Suprapubic skin (tissue), 4 donors: Measurements from ENCODE around the gene EIF2A. TPM values are rescaled to one million over a fixed set of nuclear protein-coding genes. Genes with fewer than 3 reads are reported as not detected.
A peak's percentile ranks its signal among the peaks of the same experiment; 100 is the strongest.

Source experiments
- DNase-seq, 2 donors: peaks; one replicate each; pipeline ENCODE4 v3.0.0-alpha.2; 2019; ENCODE audit warnings: low spot score in 2 of 2
- H3K27ac ChIP-seq: fragments of 200-600 bp; sonication (generic); one replicate; pipeline ENCODE4 v1.5.1; 2019
- H3K27me3 ChIP-seq: fragments of 200-600 bp; sonication (generic); one replicate; pipeline ENCODE4 v1.5.1; 2019
- H3K36me3 ChIP-seq: fragments of 200-600 bp; sonication (generic); one replicate; pipeline ENCODE4 v1.5.1; 2019
- H3K4me1 ChIP-seq: fragments of 200-600 bp; sonication (generic); one replicate; pipeline ENCODE4 v1.5.1; 2019
- H3K4me3 ChIP-seq: fragments of 200-600 bp; sonication (generic); one replicate; pipeline ENCODE4 v1.5.1; 2019; ENCODE audit warnings: mild to moderate bottlenecking
- H3K9me3 ChIP-seq: fragments of 200-600 bp; sonication (generic); one replicate; pipeline ENCODE4 v1.5.1; 2019
- EP300 ChIP-seq: sonication (generic); formaldehyde crosslinking; IDR thresholded peaks from one replicate; pipeline ENCODE4 v1.6.1; 2017; ENCODE audit warnings: antibody characterized with exemption
- POLR2A ChIP-seq, 2 donors: fragments of 450-650 bp; IDR thresholded peaks; one replicate each; pipeline ENCODE4 v1.6.1; 2017; ENCODE audit warnings: antibody characterized with exemption in 2 of 2, mild to moderate bottlenecking in 2 of 2, moderate library complexity in 2 of 2
- POLR2AphosphoS5 ChIP-seq, 3 donors: sonication (generic); formaldehyde crosslinking; IDR thresholded peaks; one replicate each; pipeline ENCODE4 v1.6.1; 2017; ENCODE audit warnings: antibody characterized with exemption in 3 of 3
- WGBS: methylation state at CpG from one replicate; pipeline ENCODE4 v1.1.5; 2018; 5-methylcytosine and 5-hydroxymethylcytosine counted together
- total RNA-seq, 4 donors: library from RNA; depleted of rRNA; stranded (reverse); fragments of >200 nt; gene quantifications; one replicate each; pipeline ENCODE4 v1.1.0, GENCODE V29; 2016
- TF ChIP-seq, protein P1 (sequence below), 2 donors: fragments of 200-600 bp in 1 of 2; fragments of 450-650 bp in 1 of 2; sonication (generic) in 1 of 2; IDR thresholded peaks; one replicate each; pipeline ENCODE4 v1.5.1; 2016 to 2019; ENCODE audit warnings: antibody characterized with exemption in 2 of 2, mild to moderate bottlenecking in 1 of 2, moderate library complexity in 1 of 2

EIF2A gene
- total RNA-seq, 4 donors from 2014 or later = 149 to 222 (median 194) TPM

DNA sequence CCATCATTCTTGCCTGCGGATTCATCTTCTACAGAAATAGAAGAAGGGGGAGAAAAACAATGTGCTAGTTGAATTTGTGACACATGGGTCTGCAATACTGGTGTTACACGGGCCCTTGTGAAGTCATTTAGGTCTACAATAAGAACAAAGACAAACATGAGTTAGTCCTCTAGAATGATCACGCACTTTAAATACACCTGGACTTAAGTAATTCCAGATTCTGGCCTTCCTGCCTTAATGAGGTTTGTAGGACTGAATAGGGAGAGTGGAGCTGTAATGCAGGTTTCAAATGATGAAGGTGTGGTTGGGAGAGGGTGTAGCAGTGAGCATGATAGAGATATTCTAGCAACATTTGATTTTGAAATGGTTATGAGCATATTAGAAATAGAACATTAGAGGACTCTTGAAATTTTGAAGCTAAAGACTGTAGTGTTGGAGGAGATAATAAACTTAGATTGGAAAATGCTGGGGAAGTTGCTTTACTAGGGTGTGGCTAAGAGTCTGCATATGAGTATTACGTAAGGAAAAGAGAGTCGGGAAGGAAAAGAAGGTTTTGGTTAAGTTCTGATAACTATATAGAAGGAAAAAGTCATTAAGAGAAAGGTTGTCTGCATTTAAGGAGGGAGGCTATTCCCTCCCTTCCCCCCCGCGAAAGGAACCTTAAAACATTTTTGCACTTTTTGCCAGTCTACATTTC, 606 bp downstream of the EIF2A start:
- no peak for TF ChIP-seq POLR2A (IDR thresholded peaks at IDR 0.05)
- no peak for TF ChIP-seq EP300
- no peak for TF ChIP-seq POLR2AphosphoS5 (IDR thresholded peaks at IDR 0.05)
- TF ChIP-seq, protein P1, sequence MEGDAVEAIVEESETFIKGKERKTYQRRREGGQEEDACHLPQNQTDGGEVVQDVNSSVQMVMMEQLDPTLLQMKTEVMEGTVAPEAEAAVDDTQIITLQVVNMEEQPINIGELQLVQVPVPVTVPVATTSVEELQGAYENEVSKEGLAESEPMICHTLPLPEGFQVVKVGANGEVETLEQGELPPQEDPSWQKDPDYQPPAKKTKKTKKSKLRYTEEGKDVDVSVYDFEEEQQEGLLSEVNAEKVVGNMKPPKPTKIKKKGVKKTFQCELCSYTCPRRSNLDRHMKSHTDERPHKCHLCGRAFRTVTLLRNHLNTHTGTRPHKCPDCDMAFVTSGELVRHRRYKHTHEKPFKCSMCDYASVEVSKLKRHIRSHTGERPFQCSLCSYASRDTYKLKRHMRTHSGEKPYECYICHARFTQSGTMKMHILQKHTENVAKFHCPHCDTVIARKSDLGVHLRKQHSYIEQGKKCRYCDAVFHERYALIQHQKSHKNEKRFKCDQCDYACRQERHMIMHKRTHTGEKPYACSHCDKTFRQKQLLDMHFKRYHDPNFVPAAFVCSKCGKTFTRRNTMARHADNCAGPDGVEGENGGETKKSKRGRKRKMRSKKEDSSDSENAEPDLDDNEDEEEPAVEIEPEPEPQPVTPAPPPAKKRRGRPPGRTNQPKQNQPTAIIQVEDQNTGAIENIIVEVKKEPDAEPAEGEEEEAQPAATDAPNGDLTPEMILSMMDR (IDR thresholded peaks at IDR 0.05) = no peak
- H3K9me3 ChIP-seq = no peaks in the 10 kb centered on the region
- H3K27ac ChIP-seq = peak overlapping the region; percentile 97
- no peak for DNase-seq
- peaks cover 46% of the 10 kb centered on the region for H3K4me1 ChIP-seq
- WGBS = 20% methylated on average over 7 of the region's 7 CpGs
- peaks cover 21% of the 10 kb centered on the region for H3K36me3 ChIP-seq
- H3K4me3 ChIP-seq = peak overlapping the region; percentile 82
- H3K27me3 ChIP-seq = no peaks in the 10 kb centered on the region

DNA sequence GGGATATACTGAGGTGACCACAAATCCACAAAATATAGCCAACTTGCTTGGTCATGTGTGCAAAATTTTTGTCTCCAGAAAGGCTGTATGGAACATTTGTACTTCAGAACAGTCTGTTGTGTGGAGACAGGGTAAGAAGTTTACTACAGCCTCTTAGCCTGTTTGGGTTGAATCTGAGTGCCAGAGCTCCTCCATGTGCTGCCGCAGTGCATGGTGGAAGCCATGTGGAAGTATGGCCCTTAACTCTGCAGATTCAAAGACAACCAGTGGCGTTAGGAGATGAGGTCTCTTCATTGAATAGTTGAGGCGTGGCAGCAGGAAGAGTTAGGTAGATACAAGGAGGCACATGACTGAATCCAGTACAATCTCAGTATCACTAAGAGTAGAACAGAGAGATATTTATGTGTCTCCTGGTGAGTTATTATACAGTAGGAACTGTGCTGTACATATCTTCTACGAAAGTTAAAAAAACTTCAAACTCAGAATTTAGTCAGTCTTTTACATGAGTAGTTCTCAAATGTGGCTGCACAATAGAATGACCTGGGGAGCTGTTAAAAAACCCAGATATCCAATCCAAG, 9.4 kb downstream of the EIF2A start:
- TF ChIP-seq POLR2AphosphoS5 (IDR thresholded peaks at IDR 0.05) (no peak), EP300 (no peak), POLR2A (IDR thresholded peaks at IDR 0.05) (no peak)
- TF ChIP-seq, protein P1 (IDR thresholded peaks at IDR 0.05) = no peak
- no peaks in the 10 kb centered on the region for H3K9me3 ChIP-seq
- no peaks in the 10 kb centered on the region for H3K4me1 ChIP-seq
- no peak for DNase-seq
- H3K27ac ChIP-seq = no peak overlapping the region
- no peak overlapping the region for H3K4me3 ChIP-seq
- no peaks in the 10 kb centered on the region for H3K27me3 ChIP-seq
- H3K36me3 ChIP-seq = peaks cover 40% of the 10 kb centered on the region
- over 99% methylated on average over 4 of the region's 4 CpGs for WGBS

DNA sequence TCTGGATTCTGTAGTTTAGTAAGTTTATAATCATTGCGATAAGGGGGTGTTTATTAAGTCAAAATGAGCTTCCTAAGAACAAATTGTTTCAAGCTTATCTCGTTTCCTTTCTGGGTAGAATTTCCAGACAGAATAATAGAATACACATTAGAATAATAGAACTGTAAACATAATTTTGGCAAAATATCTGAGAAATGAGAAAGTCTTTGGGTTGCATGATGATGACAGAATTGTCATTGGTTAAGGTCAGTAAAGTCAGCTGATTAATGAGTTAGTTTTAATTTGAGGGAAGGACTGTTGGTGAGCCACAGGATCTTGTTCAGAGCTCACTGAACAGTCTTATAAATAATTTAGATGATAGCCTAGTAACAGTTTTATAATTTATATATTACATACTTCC, 10.2 kb downstream of the EIF2A start:
- H3K4me1 ChIP-seq = no peaks in the 10 kb centered on the region
- TF ChIP-seq POLR2AphosphoS5 (IDR thresholded peaks at IDR 0.05) = no peak
- TF ChIP-seq POLR2A (IDR thresholded peaks at IDR 0.05) = no peak
- TF ChIP-seq, protein P1 (IDR thresholded peaks at IDR 0.05) = no peak
- no peak for TF ChIP-seq EP300
- DNase-seq = no peak
- H3K9me3 ChIP-seq = no peaks in the 10 kb centered on the region
- no peak overlapping the region for H3K27ac ChIP-seq
- 78% methylated on average over 2 of the region's 2 CpGs for WGBS
- no peaks in the 10 kb centered on the region for H3K27me3 ChIP-seq
- no peak overlapping the region for H3K4me3 ChIP-seq
- peaks cover 42% of the 10 kb centered on the region for H3K36me3 ChIP-seq

DNA sequence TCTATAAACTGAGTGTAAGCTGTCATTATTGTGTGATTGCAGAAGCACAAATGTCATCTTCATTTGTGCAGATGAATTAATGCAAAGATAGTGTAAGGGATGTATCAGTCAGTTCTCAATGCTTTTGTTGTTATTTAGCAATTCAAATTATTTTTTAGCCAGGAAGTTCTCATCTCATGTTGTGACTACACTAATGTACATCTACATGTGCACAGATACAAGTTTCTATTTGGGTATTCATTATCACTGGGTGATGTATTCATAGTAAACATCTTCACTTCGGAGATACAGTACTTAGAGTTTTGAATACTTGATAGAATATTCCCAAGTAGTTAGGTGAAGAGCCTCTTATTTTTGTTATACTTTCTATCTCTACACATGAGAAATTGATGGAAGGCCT, 11.1 kb downstream of the EIF2A start:
- Histone ChIP-seq H3K36me3 (peaks cover 36% of the 10 kb centered on the region), H3K4me1 (no peaks in the 10 kb centered on the region), H3K27me3 (no peaks in the 10 kb centered on the region), H3K27ac (no peak overlapping the region), H3K9me3 (no peaks in the 10 kb centered on the region), H3K4me3 (no peak overlapping the region)
- 70% methylated on average over 1 of the region's 1 CpG for WGBS
- TF ChIP-seq EP300 = no peak
- TF ChIP-seq, protein P1 (IDR thresholded peaks at IDR 0.05) = no peak
- TF ChIP-seq POLR2A (IDR thresholded peaks at IDR 0.05) = no peak
- no peak for TF ChIP-seq POLR2AphosphoS5 (IDR thresholded peaks at IDR 0.05)
- no peak for DNase-seq

GRCh38 chr3:150564243-150564642, 17.7 kb downstream of the EIF2A start:
- TF ChIP-seq POLR2A (IDR thresholded peaks at IDR 0.05) (no peak), EP300 (no peak), POLR2AphosphoS5 (IDR thresholded peaks at IDR 0.05) (no peak)
- TF ChIP-seq, protein P1 (IDR thresholded peaks at IDR 0.05) = no peak

More at GRCh38 chr3:150564243-150564642, 17.7 kb downstream of the EIF2A start:
- H3K4me1 ChIP-seq = no peaks in the 10 kb centered on the region
- peaks cover 55% of the 10 kb centered on the region for H3K36me3 ChIP-seq
- no peaks in the 10 kb centered on the region for H3K9me3 ChIP-seq
- H3K27ac ChIP-seq = no peak overlapping the region
- no peaks in the 10 kb centered on the region for H3K27me3 ChIP-seq
- no peak overlapping the region for H3K4me3 ChIP-seq
- no peak for DNase-seq
- 93% methylated on average over 2 of the region's 2 CpGs for WGBS
